GM13977 (cell line): ENCODE measurements around the gene URM1.

Experiments used
- DNase-seq: peaks from one replicate; pipeline ENCODE4 v3.0.0; 2012; ENCODE audit warnings: low spot score
- CTCF ChIP-seq: IDR thresholded peaks from 2 replicates; pipeline ENCODE4 v1.5.1; 2012; ENCODE audit warnings: mild to moderate bottlenecking, control low read depth; ENCODE audit not compliant: insufficient read depth; ENCODE audit errors: extremely low read depth, missing control alignments
- in situ Hi-C: fragments of 300-500 bp; cut with MboI; formaldehyde crosslinking; loops from one replicate; pipeline ENCODE4 v1.12.0; 2022; ENCODE audit warnings: low sequenced_read_pairs, low pct_unique_long_range_greater_than_20kb, mixed read lengths, inconsistent platforms; ENCODE audit not compliant: unreplicated experiment

URM1 gene

GRCh38 chr9:128372188-128372641 lies 1.0 kb downstream of the URM1 start:
- DNase-seq, result no peak
- no peak for TF ChIP-seq CTCF
- in situ Hi-C loops, result no loop called here

GRCh38 chr9:128372784-128373183 lies 1.6 kb downstream of the URM1 start:
- in situ Hi-C loops, result no loop called here
- TF ChIP-seq CTCF, result no peak
- no peak for DNase-seq

GRCh38 chr9:128374221-128374675 lies 3.1 kb downstream of the URM1 start:
- no peak for TF ChIP-seq CTCF
- DNase-seq, result no peak
- in situ Hi-C loops, result no loop called here

- in situ Hi-C loops, result no loop called here
- TF ChIP-seq CTCF, result no peak
- no peak for DNase-seq
Observed at GRCh38 chr9:128375865-128376264, 4.7 kb downstream of the URM1 start.

GRCh38 chr9:128382261-128382660 lies 11.1 kb downstream of the URM1 start:
- DNase-seq, result no peak
- no peak for TF ChIP-seq CTCF
- in situ Hi-C loops, result no loop called here

GRCh38 chr9:128383007-128383753 lies 12.0 kb downstream of the URM1 start:
- no peak for TF ChIP-seq CTCF
- no peak for DNase-seq
- in situ Hi-C loops, result no loop called here
